Neutrophil (primary cell): Measurements from ENCODE around the gene GBA3.

Source experiments
- H3K27ac ChIP-seq: fragments of 200-600 bp; sonication (generic); 2 replicates; pipeline ENCODE4 v1.5.1; 2016; ENCODE audit warnings: mild to moderate bottlenecking, moderate library complexity
- H3K27me3 ChIP-seq: fragments of 200-600 bp; sonication (generic); 2 replicates; pipeline ENCODE4 v1.6.0; 2016; ENCODE audit warnings: mild to moderate bottlenecking
- H3K36me3 ChIP-seq: fragments of 200-600 bp; sonication (generic); 2 replicates; pipeline ENCODE4 v1.5.1; 2017
- H3K4me1 ChIP-seq, 2 experiments: fragments of 200-600 bp in 1 of 2; sonication (generic) in 1 of 2; 1 replicate in 1 of 2; 2 replicates in 1 of 2; pipeline versions ENCODE4 v1.5.1 to v1.6.1; 2013 to 2016; ENCODE audit warnings: low read depth in 1 of 2, low read length in 1 of 2, mild to moderate bottlenecking in 1 of 2, moderate library complexity in 1 of 2; ENCODE audit not compliant: control insufficient read depth in 1 of 2, insufficient read depth in 1 of 2
- H3K4me3 ChIP-seq, 2 experiments: fragments of 200-600 bp in 1 of 2; sonication (generic) in 1 of 2; 1 replicate in 1 of 2; 2 replicates in 1 of 2; pipeline ENCODE4 v1.5.1; 2013 to 2016; ENCODE audit warnings: low read depth in 1 of 2, low read length in 1 of 2, mild to moderate bottlenecking in 1 of 2, moderate library complexity in 1 of 2
- H3K9me3 ChIP-seq: fragments of 200-600 bp; sonication (generic); 2 replicates; pipeline ENCODE4 v1.5.1; 2016
- CTCF ChIP-seq: fragments of 200-600 bp; sonication (generic); IDR thresholded peaks from 2 replicates; pipeline ENCODE4 v1.5.1; 2016; ENCODE audit warnings: antibody characterized with exemption

The GBA3 gene

GRCh38 chr4:22670956-22671355, 21.8 kb upstream of the GBA3 start:
- H3K27ac ChIP-seq, result no peak overlapping the region
- no peak overlapping the region for H3K4me3 ChIP-seq
- no peaks in the 10 kb centered on the region for H3K36me3 ChIP-seq
- H3K4me1 ChIP-seq, result peaks cover 32 to 45% of the 10 kb centered on the region in 2 experiments
- no peaks in the 10 kb centered on the region for H3K9me3 ChIP-seq
- H3K27me3 ChIP-seq, result no peaks in the 10 kb centered on the region
- TF ChIP-seq CTCF, result no peak

- Histone ChIP-seq H3K27ac (peak overlapping the region; percentile 56), H3K9me3 (no peaks in the 10 kb centered on the region), H3K4me1 (peaks cover 32 to 42% of the 10 kb centered on the region in 2 experiments), H3K27me3 (no peaks in the 10 kb centered on the region), H3K36me3 (no peaks in the 10 kb centered on the region), H3K4me3 (no peak overlapping the region)
- no peak for TF ChIP-seq CTCF
These were observed 20.2 kb upstream of the GBA3 start for GRCh38 chr4:22672519-22672918.

- TF ChIP-seq CTCF, result no peak
- Histone ChIP-seq H3K36me3 (no peaks in the 10 kb centered on the region), H3K4me1 (peaks cover 29 to 38% of the 10 kb centered on the region in 2 experiments), H3K4me3 (no peak overlapping the region), H3K27me3 (no peaks in the 10 kb centered on the region), H3K27ac (peak overlapping the region; percentile 56), H3K9me3 (no peaks in the 10 kb centered on the region)
These were observed 19.8 kb upstream of the GBA3 start for GRCh38 chr4:22672944-22673343.

GRCh38 chr4:22674700-22675099, 18.0 kb upstream of the GBA3 start:
- Histone ChIP-seq H3K36me3 (no peaks in the 10 kb centered on the region), H3K4me3 (no peak overlapping the region), H3K4me1 (peaks cover 22 to 31% of the 10 kb centered on the region in 2 experiments), H3K27me3 (no peaks in the 10 kb centered on the region), H3K27ac (no peak overlapping the region), H3K9me3 (no peaks in the 10 kb centered on the region)
- TF ChIP-seq CTCF, result no peak

GRCh38 chr4:22676063-22676462, 16.7 kb upstream of the GBA3 start:
- Histone ChIP-seq H3K27me3 (no peaks in the 10 kb centered on the region), H3K9me3 (no peaks in the 10 kb centered on the region), H3K27ac (no peak overlapping the region), H3K36me3 (no peaks in the 10 kb centered on the region), H3K4me3 (no peak overlapping the region), H3K4me1 (peaks cover 32 to 39% of the 10 kb centered on the region in 2 experiments)
- TF ChIP-seq CTCF, result no peak

- TF ChIP-seq CTCF, result no peak
- Histone ChIP-seq H3K4me1 (peaks cover 25 to 39% of the 10 kb centered on the region in 2 experiments), H3K4me3 (no peak overlapping the region), H3K27ac (no peak overlapping the region), H3K27me3 (no peaks in the 10 kb centered on the region), H3K36me3 (no peaks in the 10 kb centered on the region), H3K9me3 (no peaks in the 10 kb centered on the region)
These were observed 15.0 kb upstream of the GBA3 start for GRCh38 chr4:22677780-22678179.
